Activated T-cell treated with anti-CD3 and anti-CD28 coated beads, Interleukin-2, amount 50 U/mL, for 1 hour (primary cell): Measurements from ENCODE around the gene PTPRM.

ENCODE experiments used
- DNase-seq: peaks from one replicate; pipeline ENCODE4 v3.0.0-alpha.2; 2020

Gene PTPRM

DNA sequence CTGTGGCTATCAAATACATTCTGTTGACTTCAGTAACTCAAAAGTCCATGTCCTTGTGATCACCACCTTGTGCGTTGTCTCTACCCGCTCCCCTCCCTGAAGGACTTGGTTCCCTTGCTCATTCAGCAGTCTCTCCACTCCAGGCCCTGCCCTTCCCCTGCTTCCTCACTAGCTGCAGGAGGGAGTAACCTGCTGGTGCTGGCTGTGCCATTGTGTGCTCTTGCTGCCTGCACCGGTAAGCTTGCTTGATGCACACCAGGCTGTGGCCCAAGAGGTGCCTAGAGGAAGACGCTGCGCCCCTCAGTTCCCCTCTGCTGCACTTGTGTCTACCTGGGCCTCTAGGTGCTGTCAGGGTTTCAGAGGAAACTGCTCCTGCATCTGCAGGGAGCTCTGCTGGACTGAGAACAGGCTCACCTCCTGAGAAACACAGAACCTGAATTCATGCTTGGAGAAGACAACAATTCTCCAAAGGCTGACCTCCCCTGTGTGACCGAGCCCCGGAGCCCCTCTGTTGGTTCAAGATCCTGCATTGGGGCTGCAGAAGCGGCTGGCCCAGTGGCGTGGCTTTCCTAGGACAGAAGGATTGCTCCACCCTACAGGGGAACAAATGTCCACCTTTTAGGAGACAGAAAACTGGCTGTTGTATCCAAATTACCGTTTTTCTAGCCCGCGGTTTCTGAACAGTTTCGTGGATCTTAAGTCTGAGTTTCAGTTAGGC lies 33.6 kb downstream of the PTPRM start:
- no peak for DNase-seq

- DNase-seq: no peak
Measured at GRCh38 chr18:7601246-7601615, 34.1 kb downstream of the PTPRM start.

DNA sequence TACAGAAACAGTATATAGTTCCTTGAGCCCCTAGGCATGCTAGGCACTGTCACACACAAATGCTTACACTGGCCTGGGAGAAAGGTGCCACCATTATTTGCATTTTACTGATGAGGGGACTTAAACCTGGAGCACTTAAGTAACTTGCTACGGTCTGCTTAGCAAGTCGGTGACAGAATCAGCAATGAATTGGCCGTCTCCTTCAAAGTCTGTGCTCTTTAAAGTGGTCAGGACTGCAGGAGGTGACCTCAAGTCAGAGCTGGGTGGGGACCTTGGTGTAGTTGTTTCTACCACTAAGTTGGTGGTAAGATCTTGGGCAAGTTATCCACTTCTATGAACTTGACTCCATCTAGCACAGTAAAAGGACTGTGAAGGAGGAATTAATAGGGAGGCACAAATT lies 34.8 kb downstream of the PTPRM start:
- no peak for DNase-seq

GRCh38 chr18:7603259-7604000 lies 36.3 kb downstream of the PTPRM start:
- DNase-seq: no peak

- DNase-seq: no peak
Measured at GRCh38 chr18:7604361-7604760, 37.2 kb downstream of the PTPRM start.

DNA sequence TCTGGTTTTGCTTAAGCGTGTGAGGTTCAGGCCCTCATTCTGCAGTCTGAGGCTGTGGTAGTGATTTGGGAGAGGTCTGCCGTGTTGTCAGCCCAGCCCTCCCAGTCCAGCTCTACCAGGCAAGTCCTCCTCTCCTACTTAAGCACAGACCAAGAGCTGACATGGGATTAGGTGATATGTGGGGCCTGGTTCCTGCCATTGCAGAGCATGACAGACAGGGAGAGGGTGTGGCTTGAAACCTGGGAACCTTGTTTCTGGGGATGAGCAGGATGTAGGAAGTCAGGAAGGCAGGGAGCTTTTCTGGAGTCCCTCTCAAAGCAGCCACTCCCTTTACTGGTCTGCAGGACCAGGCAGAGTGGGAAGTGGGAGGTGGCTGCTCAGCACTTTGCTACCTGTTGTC lies 38.6 kb downstream of the PTPRM start:
- DNase-seq: no peak

DNA sequence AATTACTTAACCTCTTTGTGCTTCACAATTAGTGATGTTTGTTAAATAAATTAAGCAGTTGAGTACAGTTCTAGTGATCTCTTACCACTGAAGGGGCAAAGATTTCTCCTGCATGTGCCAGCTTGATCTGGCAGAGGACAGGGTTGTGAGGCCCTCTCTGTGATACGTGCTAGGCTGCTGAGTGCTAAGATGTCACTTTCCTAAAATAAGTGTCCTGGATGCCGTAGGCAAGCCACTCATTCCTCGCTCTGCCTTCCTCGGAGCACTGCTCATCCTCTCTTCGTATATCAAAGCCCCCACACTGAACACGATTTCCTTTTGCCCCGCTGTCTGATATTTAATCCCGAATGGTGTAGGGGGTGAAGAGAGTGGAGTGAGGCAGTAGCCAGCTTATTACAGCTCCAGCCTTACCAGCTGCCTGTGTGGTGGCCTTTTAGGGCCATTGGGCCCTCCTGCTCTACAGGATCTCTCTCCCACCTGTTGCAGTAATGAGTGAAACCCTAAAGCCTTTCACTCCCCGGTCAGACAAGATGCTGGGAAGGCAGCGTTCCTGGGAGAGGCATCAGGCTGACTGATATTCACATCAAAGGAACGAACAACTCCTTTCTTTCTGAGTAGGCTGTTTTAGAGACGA lies 40.5 kb downstream of the PTPRM start:
- no peak for DNase-seq

- DNase-seq: no peak
Measured at GRCh38 chr18:7608174-7608550, 41.0 kb downstream of the PTPRM start.

DNA sequence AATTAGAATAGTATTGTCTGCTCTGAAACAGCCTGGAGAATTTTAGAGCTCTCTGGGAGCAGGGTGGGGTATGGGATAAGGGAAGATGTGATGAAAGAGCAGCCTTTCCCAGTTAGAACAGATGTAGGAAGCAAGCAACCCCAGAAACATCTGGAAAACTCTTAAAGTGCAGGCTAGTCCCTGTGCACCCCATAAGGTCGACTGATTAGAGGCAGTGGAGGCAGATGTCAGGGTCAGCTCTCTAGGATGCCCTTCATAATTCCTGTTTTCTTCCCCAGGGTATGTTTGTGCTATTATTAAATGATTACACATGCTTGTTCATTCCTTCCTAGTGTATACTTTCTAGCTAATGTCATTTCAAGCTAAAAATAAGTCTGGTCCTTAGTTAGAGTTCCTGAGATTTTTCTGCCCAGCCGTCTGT lies 41.7 kb downstream of the PTPRM start:
- no peak for DNase-seq

- no peak for DNase-seq
Measured at GRCh38 chr18:7609617-7610016, 42.5 kb downstream of the PTPRM start.

DNA sequence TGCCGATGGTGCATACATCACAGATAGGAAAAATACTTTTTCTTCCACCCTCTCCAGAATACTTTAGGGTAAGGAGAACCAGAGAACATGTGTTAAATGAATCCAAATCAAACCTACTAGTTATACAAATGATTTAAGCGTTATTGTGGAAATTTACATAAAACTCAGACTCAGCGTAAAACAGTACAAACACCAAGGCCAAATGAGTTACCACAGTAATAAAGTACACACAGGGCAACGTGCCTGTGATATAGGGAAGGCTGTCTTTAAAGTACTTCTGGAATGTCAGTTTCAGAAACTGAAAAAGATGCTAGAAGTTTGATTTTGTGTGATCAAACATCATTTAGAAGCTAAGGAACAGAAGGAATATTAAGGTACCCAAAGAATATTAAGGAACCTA lies 46.9 kb downstream of the PTPRM start:
- no peak for DNase-seq

DNA sequence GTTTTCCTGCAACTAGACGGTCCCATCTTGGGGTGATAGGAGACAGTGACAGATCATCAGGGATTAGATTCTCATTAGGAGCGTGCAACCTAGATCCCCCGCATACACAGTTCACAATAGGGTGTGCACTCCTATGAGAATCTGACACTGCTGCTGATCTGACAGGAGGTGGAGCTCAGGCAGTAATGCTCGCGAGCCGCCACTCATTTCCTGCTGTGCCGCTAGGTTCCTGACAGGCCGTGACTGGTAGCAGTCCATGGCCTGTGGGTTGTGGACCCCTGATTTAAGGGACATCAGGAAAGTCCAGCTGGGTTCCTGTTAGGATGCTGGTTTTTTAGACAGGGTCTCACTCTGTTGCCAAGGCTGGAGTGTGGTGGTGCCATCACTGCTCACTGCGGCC lies 48.7 kb downstream of the PTPRM start:
- DNase-seq: no peak

DNA sequence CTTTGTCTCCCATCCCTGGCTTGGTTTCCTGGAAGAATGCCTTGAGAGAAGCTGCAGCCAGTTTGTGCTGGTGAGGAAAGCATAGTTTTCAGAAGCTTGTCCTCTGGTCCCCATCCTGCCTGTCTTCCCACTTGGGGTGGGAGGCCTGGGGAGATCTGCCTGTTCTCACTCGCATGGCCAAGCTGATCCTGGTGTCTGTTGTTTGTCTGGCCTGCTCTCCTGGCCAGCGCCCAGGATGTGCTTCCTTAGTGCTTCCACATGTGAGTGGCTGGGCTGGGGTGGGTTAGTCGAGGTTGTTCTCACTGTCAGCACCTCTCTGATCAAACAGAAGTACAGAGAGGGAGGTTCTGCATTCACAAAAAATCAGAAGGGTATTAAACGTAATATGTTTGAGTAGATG lies 49.5 kb downstream of the PTPRM start:
- no peak for DNase-seq

GRCh38 chr18:7617738-7618422 lies 50.8 kb downstream of the PTPRM start:
- no peak for DNase-seq

DNA sequence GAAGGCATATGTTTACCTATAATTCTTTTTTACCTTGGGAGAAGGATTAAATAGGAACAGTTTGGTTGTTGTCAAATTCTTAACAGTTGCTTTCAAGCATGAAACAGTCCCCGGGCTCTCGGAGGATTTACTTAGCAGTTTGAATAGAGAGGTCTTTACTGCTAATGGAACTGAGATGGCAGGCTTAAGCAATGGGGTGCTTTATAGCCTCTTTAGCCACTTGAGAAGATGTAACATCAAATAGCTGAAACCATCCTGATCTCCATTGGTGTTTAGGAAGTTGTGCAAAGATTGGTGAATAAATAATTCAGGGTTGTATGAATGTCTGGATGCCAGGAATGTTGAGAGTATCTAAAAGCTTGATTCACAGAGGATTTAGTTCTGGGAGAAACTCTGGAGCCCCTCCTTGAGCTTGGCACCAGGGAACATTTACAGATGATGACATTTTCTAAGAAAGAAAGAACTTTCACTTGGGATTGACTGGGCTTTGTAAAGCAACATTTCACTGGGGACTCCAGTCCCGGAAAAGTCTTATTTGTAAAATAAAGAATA lies 51.9 kb downstream of the PTPRM start:
- no peak for DNase-seq

GRCh38 chr18:7619676-7620075 lies 52.6 kb downstream of the PTPRM start:
- DNase-seq: no peak

GRCh38 chr18:7622721-7623120 lies 55.6 kb downstream of the PTPRM start:
- no peak for DNase-seq

- no peak for DNase-seq
Measured at GRCh38 chr18:7623681-7624080, 56.6 kb downstream of the PTPRM start.

DNA sequence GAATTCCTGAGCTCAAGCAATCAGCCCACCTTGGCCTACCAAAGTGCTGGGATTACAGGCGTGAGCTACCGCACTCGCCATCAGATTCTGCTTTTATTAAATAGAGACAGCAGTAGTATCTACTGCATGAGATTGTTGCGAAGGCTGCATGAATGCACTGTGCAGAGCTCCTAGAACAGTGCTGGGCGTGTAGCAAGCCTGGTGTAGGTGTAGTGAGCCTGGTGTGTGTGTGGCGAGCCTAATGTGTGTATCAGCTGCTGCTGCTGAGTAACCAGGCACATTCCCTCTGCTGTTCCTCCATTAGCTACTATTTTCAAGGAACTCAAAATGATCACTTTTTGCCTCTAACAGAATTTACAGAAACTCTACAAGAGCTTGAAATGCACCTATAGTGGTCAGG lies 57.6 kb downstream of the PTPRM start:
- DNase-seq: no peak

GRCh38 chr18:7626175-7626921 lies 59.2 kb downstream of the PTPRM start:
- no peak for DNase-seq

DNA sequence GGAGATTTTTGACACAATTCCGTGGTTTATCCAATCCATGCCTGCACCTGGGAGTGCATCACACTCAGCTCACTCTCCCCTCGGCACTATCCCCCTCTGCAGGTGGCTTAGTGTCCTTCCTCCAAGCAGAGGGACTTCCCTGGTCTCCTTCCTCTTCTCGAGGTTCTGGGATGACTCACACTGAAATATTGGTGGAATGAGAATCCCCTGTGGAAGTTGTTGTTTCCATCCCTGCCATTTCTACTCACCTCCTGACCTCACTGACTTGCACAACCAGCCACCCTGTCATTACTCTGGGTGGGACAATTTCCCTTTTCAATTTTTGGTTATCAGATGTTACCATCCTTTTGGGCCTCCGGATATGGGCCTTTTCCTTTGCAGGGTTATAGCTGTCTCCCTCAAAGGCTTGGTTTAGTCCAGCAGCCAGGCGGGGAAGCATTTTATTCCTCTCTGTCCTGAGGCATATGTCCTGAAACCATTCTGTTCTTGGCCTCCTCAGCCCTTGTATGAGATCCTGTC lies 59.9 kb downstream of the PTPRM start:
- no peak for DNase-seq

GRCh38 chr18:7629416-7629815 lies 62.3 kb downstream of the PTPRM start:
- no peak for DNase-seq
